Esophagus squamous epithelium (tissue), 5 donors: Measurements from ENCODE around the gene EFNA4. TPM values are rescaled to one million over a fixed set of nuclear protein-coding genes. Genes with fewer than 3 reads are reported as not detected.

Source experiments
- DNase-seq: peaks from one replicate; lab custom pipeline; 2025; lab: John Stamatoyannopoulos, UW
- H3K27ac ChIP-seq, 4 donors: fragments of 200-600 bp; sonication (generic); one replicate each; pipeline ENCODE4 v1.5.1; 2016 to 2019; ENCODE audit warnings: mild to moderate bottlenecking in 1 of 4
- H3K27me3 ChIP-seq, 4 donors: fragments of 200-600 bp; sonication (generic); 1 replicate in 3 of 4; 2 replicates in 1 of 4; pipeline versions ENCODE4 v1.5.1 to v1.6.0; 2017 to 2021; ENCODE audit warnings: antibody characterized with exemption in 1 of 4
- H3K36me3 ChIP-seq, 3 donors: fragments of 200-600 bp; sonication (generic); one replicate each; pipeline ENCODE4 v1.5.1; 2016 to 2019
- H3K4me1 ChIP-seq, 3 donors: fragments of 200-600 bp; sonication (generic); one replicate each; pipeline ENCODE4 v1.5.1; 2017 to 2019
- H3K4me3 ChIP-seq, 4 donors: fragments of 200-600 bp; sonication (generic); 1 replicate in 3 of 4; 2 replicates in 1 of 4; pipeline ENCODE4 v1.5.1; 2016 to 2019; ENCODE audit warnings: mild to moderate bottlenecking in 2 of 4, moderate library complexity in 1 of 4
- H3K9me3 ChIP-seq, 3 donors: fragments of 200-600 bp; sonication (generic); one replicate each; pipeline ENCODE4 v1.5.1; 2016 to 2019
- POLR2A ChIP-seq, 4 donors: fragments of 450-650 bp; IDR thresholded peaks; one replicate each; pipeline ENCODE4 v1.6.1; 2017; ENCODE audit warnings: antibody characterized with exemption in 4 of 4, mild to moderate bottlenecking in 4 of 4, moderate library complexity in 3 of 4
- WGBS, 2 donors: methylation state at CpG; one replicate each; pipeline ENCODE4 v1.1.5; 2018; 5-methylcytosine and 5-hydroxymethylcytosine counted together
- intact Hi-C: fragments of 100-400 bp; cut with DNase I; formaldehyde crosslinking; loops from one replicate; pipeline ENCODE4 v1.15.0; 2022
- total RNA-seq, 4 donors: library from RNA; depleted of rRNA; stranded (reverse); fragments of >200 nt; gene quantifications; one replicate each; pipeline ENCODE4 v1.1.0, GENCODE V29; 2016
- TF ChIP-seq, protein P1 (sequence below), 6 experiments: fragments of 450-650 bp in 4 of 6; fragments of 200-600 bp in 2 of 6; sonication (generic) in 2 of 6; IDR thresholded peaks; one replicate each; pipeline ENCODE4 v1.5.1; 2016 to 2019; ENCODE audit warnings: antibody characterized with exemption in 6 of 6, mild to moderate bottlenecking in 4 of 6, moderate library complexity in 4 of 6
- donor health status: DM: yes; HTN: yes; CAD: no.

Gene EFNA4
- total RNA-seq, 4 donors from 2014 or later: 8.1 to 22.9 (median 12.2) TPM

DNA sequence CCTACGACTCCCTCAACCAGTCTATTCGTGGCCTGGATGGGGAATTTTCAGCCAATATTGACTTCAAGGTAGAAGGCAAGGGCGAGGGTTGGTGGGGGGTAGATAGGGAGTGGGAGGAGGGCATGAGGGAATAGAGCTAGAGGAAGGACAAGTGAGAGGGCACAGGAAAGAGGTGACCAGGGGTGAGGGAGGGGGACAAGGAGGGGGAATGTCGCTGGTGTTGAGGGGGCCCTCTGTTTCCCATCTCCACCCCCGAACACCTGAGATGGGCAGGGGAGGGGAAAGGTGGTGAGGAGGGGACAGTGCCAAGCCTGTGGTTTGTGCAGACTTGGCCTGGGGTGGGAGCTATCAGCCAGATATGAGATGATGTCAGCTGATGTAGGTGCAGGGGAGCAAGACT lies 20.8 kb upstream of the EFNA4 start:
- intact Hi-C loops: no loop called here
- TF ChIP-seq POLR2A (IDR thresholded peaks at IDR 0.05): no peak
- TF ChIP-seq, protein P1, sequence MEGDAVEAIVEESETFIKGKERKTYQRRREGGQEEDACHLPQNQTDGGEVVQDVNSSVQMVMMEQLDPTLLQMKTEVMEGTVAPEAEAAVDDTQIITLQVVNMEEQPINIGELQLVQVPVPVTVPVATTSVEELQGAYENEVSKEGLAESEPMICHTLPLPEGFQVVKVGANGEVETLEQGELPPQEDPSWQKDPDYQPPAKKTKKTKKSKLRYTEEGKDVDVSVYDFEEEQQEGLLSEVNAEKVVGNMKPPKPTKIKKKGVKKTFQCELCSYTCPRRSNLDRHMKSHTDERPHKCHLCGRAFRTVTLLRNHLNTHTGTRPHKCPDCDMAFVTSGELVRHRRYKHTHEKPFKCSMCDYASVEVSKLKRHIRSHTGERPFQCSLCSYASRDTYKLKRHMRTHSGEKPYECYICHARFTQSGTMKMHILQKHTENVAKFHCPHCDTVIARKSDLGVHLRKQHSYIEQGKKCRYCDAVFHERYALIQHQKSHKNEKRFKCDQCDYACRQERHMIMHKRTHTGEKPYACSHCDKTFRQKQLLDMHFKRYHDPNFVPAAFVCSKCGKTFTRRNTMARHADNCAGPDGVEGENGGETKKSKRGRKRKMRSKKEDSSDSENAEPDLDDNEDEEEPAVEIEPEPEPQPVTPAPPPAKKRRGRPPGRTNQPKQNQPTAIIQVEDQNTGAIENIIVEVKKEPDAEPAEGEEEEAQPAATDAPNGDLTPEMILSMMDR (IDR thresholded peaks at IDR 0.05): no peak
- H3K4me3 ChIP-seq: no peak overlapping the region
- no peak for DNase-seq
- H3K36me3 ChIP-seq: no peaks in the 10 kb centered on the region
- 81 to 85% methylated on average over 5 of the region's 5 CpGs for WGBS, 2 donors
- H3K9me3 ChIP-seq: no peaks in the 10 kb centered on the region
- H3K27me3 ChIP-seq: no peaks in the 10 kb centered on the region
- H3K4me1 ChIP-seq: peaks cover 14 to 56% (median 30%) of the 10 kb centered on the region in 3 donors
- H3K27ac ChIP-seq: no peak overlapping the region

DNA sequence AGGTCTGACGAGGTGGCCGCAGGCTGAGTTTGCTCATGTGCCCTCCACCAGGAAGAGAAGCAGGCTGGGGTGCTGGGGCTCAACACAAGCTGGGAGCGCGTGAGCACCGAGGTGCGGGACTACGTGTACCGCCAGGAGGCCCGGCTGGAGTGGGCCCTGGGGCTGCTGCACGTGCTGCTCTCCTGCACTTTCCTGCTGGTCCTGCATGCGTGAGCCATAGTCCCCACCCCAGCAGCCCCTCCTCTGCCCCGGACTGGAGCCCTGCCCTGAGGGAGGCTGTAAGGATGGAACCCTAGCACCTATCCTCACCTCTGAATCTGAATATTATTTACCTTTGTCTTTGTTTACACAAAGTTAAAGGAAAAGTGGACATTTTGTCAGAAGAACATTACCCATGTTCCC lies 20.2 kb upstream of the EFNA4 start:
- no peaks in the 10 kb centered on the region for H3K9me3 ChIP-seq
- H3K4me1 ChIP-seq: peaks cover 11 to 55% (median 25%) of the 10 kb centered on the region in 3 donors
- no peak overlapping the region for H3K4me3 ChIP-seq
- no peaks in the 10 kb centered on the region for H3K27me3 ChIP-seq
- H3K36me3 ChIP-seq: no peaks in the 10 kb centered on the region
- no peak for DNase-seq
- H3K27ac ChIP-seq: no peak overlapping the region
- intact Hi-C loops: no loop called here
- no peak for TF ChIP-seq POLR2A (IDR thresholded peaks at IDR 0.05)
- TF ChIP-seq, protein P1 (IDR thresholded peaks at IDR 0.05): no peak
- 72 to 77% methylated on average over 4 to 11 of the region's 12 CpGs for WGBS, 2 donors

DNA sequence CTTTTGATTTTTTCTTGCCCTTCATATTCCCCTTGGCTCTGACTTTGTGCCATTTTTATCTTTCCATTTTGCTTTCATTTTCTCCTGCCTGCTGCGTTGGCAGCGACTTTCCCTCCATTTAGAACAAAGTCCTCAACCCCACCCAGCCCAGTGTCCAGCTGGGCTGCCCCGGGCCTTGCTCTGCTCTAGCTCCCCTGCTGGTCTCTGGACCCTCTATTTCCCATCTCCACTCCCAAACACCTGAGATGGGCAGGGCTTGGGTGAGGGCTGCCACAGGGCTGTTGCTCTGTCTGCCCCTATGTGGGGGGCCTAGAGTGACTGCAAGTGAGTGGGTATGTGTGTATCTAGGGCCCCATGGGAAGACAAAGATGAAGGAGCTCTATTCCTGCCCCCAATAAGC lies 19.7 kb upstream of the EFNA4 start:
- Histone ChIP-seq H3K36me3 (no peaks in the 10 kb centered on the region), H3K4me1 (peaks cover 6 to 55% (median 21%) of the 10 kb centered on the region in 3 donors), H3K27me3 (no peaks in the 10 kb centered on the region), H3K4me3 (no peak overlapping the region), H3K27ac (peak overlapping the region in 1 of 4 donors; percentile 42), H3K9me3 (no peaks in the 10 kb centered on the region)
- 43 to 56% methylated on average over 3 of the region's 3 CpGs for WGBS, 2 donors
- DNase-seq: no peak
- TF ChIP-seq, protein P1 (IDR thresholded peaks at IDR 0.05): no peak
- TF ChIP-seq POLR2A (IDR thresholded peaks at IDR 0.05): no peak
- intact Hi-C loops: no loop called here

DNA sequence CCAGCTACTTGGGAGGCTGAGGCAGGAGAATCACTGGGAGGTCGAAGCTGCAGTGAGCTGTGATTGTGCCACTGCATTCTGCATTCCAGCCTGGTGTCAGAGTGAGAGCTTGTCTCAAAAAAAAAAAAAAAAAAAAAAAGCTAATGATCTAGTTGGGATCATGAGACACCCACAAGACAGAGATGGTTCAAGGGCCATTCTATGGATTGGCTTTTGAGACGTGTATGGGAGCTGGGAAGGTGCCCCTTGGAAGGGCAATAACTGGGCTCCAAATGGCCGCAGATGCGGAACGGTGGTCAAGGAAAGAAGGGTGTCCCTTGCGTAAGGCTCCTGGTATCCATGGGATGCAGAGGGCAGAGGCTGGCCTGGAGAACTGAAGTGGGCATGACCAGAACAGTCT lies 19.2 kb upstream of the EFNA4 start:
- no peak overlapping the region for H3K4me3 ChIP-seq
- 79 to 81% methylated on average over 5 to 6 of the region's 6 CpGs for WGBS, 2 donors
- no peaks in the 10 kb centered on the region for H3K27me3 ChIP-seq
- peaks cover 3 to 55% (median 18%) of the 10 kb centered on the region in 3 donors for H3K4me1 ChIP-seq
- no peak for TF ChIP-seq POLR2A (IDR thresholded peaks at IDR 0.05)
- TF ChIP-seq, protein P1 (IDR thresholded peaks at IDR 0.05): no peak
- peak overlapping the region; percentile 29 to 73 (median 50) for H3K27ac ChIP-seq
- H3K9me3 ChIP-seq: no peaks in the 10 kb centered on the region
- no peaks in the 10 kb centered on the region for H3K36me3 ChIP-seq
- no peak for DNase-seq
- intact Hi-C loops: no loop called here

DNA sequence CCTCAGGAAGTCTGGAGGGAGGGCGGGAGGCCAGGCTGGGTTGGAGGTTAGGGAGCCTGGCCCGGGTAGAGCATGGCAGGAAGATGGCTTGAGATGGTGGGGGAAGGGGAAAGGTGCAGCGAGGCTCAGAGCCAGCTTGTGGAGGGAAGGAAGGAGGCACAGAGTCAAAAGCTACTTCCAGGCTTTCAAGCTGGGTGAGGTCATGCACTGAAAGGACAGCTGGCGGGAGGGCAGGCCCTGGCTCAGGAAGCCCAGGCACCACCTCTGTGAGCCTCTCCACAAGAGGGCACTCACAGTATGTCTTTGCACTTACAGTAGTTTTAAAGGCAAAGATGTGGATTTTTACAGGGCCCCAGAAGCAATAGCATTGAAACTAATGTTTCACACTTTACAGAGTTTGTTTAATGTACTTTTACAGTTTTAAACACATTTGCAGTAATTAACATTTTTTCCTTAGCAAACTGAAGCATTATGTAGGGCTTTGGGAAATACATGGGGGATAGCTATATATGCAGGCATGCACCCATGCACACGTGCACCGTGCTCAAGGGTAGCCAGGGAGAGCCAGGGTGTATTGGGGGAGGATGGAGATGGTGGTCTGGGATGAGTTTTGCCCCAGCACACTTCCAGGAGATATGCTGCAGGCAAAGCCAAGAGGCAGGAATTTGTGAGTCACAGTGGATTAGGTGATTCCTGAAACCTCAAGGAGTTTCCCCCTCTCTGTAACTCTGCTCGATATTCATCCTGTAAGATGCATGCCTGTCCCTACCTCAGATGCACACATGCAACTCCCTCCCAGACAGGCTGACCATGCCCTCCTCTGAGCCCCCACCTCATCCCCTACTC lies 18.5 kb upstream of the EFNA4 start:
- H3K9me3 ChIP-seq: no peaks in the 10 kb centered on the region
- H3K27ac ChIP-seq: peak overlapping the region; percentile 29 to 73 (median 50)
- H3K27me3 ChIP-seq: no peaks in the 10 kb centered on the region
- TF ChIP-seq, protein P1 (IDR thresholded peaks at IDR 0.05): peak; percentile 28 to 86 (median 76)
- TF ChIP-seq POLR2A (IDR thresholded peaks at IDR 0.05): no peak
- no peak for DNase-seq
- H3K36me3 ChIP-seq: no peaks in the 10 kb centered on the region
- intact Hi-C loops: no loop called here
- 41 to 43% methylated on average over 7 of the region's 7 CpGs for WGBS, 2 donors
- peaks cover 9 to 55% (median 21%) of the 10 kb centered on the region in 3 donors for H3K4me1 ChIP-seq
- H3K4me3 ChIP-seq: no peak overlapping the region
